ENCODE measurements around the gene ZNRF2.

DNA sequence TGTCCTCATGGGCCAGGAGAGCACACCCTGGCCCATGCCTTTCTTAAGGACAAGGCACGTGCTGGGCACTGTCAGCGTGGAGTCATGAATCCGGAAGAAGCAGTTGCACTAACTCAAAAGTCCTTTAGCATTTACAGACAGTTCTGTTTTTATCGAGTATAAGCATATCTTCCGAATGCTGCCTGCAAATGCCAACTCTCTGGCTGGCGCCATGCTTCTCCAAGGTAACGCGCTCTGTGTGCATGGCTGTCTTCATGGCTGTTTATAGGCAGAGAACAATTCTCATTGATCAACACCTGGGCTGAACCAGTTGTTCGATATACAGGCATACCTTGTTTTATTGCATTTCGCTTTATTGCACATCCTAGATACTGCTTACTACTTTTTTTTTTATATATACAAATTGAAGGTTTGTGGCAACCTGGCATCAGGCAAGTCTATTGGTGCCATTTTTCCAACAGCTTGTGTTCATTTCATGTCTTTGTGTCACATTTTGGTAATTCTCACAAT lies 28.0 kb upstream of the ZNRF2 start:
- TF ChIP-seq, protein P1, sequence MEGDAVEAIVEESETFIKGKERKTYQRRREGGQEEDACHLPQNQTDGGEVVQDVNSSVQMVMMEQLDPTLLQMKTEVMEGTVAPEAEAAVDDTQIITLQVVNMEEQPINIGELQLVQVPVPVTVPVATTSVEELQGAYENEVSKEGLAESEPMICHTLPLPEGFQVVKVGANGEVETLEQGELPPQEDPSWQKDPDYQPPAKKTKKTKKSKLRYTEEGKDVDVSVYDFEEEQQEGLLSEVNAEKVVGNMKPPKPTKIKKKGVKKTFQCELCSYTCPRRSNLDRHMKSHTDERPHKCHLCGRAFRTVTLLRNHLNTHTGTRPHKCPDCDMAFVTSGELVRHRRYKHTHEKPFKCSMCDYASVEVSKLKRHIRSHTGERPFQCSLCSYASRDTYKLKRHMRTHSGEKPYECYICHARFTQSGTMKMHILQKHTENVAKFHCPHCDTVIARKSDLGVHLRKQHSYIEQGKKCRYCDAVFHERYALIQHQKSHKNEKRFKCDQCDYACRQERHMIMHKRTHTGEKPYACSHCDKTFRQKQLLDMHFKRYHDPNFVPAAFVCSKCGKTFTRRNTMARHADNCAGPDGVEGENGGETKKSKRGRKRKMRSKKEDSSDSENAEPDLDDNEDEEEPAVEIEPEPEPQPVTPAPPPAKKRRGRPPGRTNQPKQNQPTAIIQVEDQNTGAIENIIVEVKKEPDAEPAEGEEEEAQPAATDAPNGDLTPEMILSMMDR (IDR thresholded peaks at IDR 0.05; ENCODE audit: extremely low read depth in 1 of 2, insufficient read depth in 1 of 2, low read depth in 1 of 2, low read length in 2 of 2): no peak
- no peak for TF ChIP-seq POLR2AphosphoS5 (IDR thresholded peaks at IDR 0.05; ENCODE audit: insufficient read depth, low read depth, low read length)

Measured in endothelial cell of umbilical vein (primary cell).